HuH-7.5 (cell line): ENCODE data around the gene KYNU.
A peak's percentile ranks its signal among the peaks of the same experiment; 100 is the strongest.
"Not testable (repeated sequence)": the region's sequence is repeated elsewhere in the genome, so short reads cannot be mapped to it uniquely, and the experiment has no call there.

Experiments used
- DNase-seq: peaks from one replicate; pipeline ENCODE4 v3.0.0; 2011; ENCODE audit warnings: low spot score

KYNU gene

GRCh38 chr2:143015656-143016055, 138.2 kb downstream of the KYNU start:
- DNase-seq = no peak

GRCh38 chr2:143026411-143027054, 149.1 kb downstream of the KYNU start:
- no peak for DNase-seq

- DNase-seq = no peak
Observed at GRCh38 chr2:143029141-143029540, 151.7 kb downstream of the KYNU start.

GRCh38 chr2:143030127-143030526, 152.7 kb downstream of the KYNU start:
- DNase-seq = no peak

GRCh38 chr2:143034292-143035074, 157.0 kb downstream of the KYNU start:
- peak; percentile 15 for DNase-seq

GRCh38 chr2:143051465-143051864, 174.0 kb downstream of the KYNU start:
- DNase-seq = no peak

GRCh38 chr2:143053437-143053836, 176.0 kb downstream of the KYNU start:
- not testable (repeated sequence) for DNase-seq

GRCh38 chr2:143056550-143056949, 179.1 kb downstream of the KYNU start:
- DNase-seq = no peak

GRCh38 chr2:143058851-143059250, 181.4 kb downstream of the KYNU start:
- DNase-seq = no peak

GRCh38 chr2:143063612-143064200, 186.2 kb downstream of the KYNU start:
- DNase-seq = no peak

GRCh38 chr2:143068094-143068493, 190.6 kb downstream of the KYNU start:
- no peak for DNase-seq

- no peak for DNase-seq
Observed at GRCh38 chr2:143068509-143068908, 191.0 kb downstream of the KYNU start.

GRCh38 chr2:143070704-143071103, 193.2 kb downstream of the KYNU start:
- no peak for DNase-seq

- DNase-seq = no peak
Observed at GRCh38 chr2:143071185-143071876, 193.9 kb downstream of the KYNU start.

- DNase-seq = not testable (repeated sequence)
Observed at GRCh38 chr2:143074913-143075312, 197.4 kb downstream of the KYNU start.

GRCh38 chr2:143075711-143076110, 198.2 kb downstream of the KYNU start:
- DNase-seq = no peak

GRCh38 chr2:143078104-143078503, 200.6 kb downstream of the KYNU start:
- no peak for DNase-seq

- DNase-seq = no peak
Observed at GRCh38 chr2:143081616-143082015, 204.2 kb downstream of the KYNU start.

GRCh38 chr2:143083636-143084035, 206.2 kb downstream of the KYNU start:
- no peak for DNase-seq

- DNase-seq = no peak
Observed at GRCh38 chr2:143084462-143084861, 207.0 kb downstream of the KYNU start.

- no peak for DNase-seq
Observed at GRCh38 chr2:143085125-143085784, 207.8 kb downstream of the KYNU start.

- no peak for DNase-seq
Observed at GRCh38 chr2:143087033-143087432, 209.6 kb downstream of the KYNU start.
